Fibroblast of pulmonary artery (primary cell): Measurements from ENCODE around the gene TBC1D10B.

Experiments
- DNase-seq: peaks from one replicate; pipeline ENCODE4 v3.0.0-alpha.2; 2010; ENCODE audit warnings: low read depth
- H3K4me3 ChIP-seq: replicated peaks from 2 replicates; pipeline ENCODE4 v1.5.1; 2011; ENCODE audit warnings: low read depth, mild to moderate bottlenecking, control low read depth, low read length, moderate library complexity
- TF ChIP-seq, protein P1 (sequence below): IDR thresholded peaks from 2 replicates; pipeline ENCODE4 v1.5.1; 2011; ENCODE audit warnings: mild to moderate bottlenecking, control low read depth, low read length, inconsistent platforms; ENCODE audit errors: missing control alignments

TBC1D10B gene

GRCh38 chr16:30352488-30353401, 17.5 kb downstream of the TBC1D10B start:
- DNase-seq = no peak
- H3K4me3 ChIP-seq = no peak overlapping the region
- TF ChIP-seq, protein P1, sequence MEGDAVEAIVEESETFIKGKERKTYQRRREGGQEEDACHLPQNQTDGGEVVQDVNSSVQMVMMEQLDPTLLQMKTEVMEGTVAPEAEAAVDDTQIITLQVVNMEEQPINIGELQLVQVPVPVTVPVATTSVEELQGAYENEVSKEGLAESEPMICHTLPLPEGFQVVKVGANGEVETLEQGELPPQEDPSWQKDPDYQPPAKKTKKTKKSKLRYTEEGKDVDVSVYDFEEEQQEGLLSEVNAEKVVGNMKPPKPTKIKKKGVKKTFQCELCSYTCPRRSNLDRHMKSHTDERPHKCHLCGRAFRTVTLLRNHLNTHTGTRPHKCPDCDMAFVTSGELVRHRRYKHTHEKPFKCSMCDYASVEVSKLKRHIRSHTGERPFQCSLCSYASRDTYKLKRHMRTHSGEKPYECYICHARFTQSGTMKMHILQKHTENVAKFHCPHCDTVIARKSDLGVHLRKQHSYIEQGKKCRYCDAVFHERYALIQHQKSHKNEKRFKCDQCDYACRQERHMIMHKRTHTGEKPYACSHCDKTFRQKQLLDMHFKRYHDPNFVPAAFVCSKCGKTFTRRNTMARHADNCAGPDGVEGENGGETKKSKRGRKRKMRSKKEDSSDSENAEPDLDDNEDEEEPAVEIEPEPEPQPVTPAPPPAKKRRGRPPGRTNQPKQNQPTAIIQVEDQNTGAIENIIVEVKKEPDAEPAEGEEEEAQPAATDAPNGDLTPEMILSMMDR = peak; percentile 5

GRCh38 chr16:30351586-30352419, 18.5 kb downstream of the TBC1D10B start:
- TF ChIP-seq, protein P1 = no peak
- DNase-seq = peak; percentile 97
- H3K4me3 ChIP-seq = no peak overlapping the region

GRCh38 chr16:30351001-30351441, 19.3 kb downstream of the TBC1D10B start:
- no peak for DNase-seq
- H3K4me3 ChIP-seq = no peak overlapping the region
- TF ChIP-seq, protein P1 = no peak

GRCh38 chr16:30350134-30350871, 20.0 kb downstream of the TBC1D10B start:
- TF ChIP-seq, protein P1 = no peak
- H3K4me3 ChIP-seq = no peak overlapping the region
- DNase-seq = no peak

- TF ChIP-seq, protein P1 = no peak
These were observed 20.6 kb downstream of the TBC1D10B start for GRCh38 chr16:30349675-30350074.

GRCh38 chr16:30348929-30349328, 21.4 kb downstream of the TBC1D10B start:
- TF ChIP-seq, protein P1 = no peak
- DNase-seq = no peak
- no peak overlapping the region for H3K4me3 ChIP-seq

More at GRCh38 chr16:30349675-30350074, 20.6 kb downstream of the TBC1D10B start:
- no peak overlapping the region for H3K4me3 ChIP-seq
- DNase-seq = no peak
